Hepatocyte (in vitro differentiated cells): Measurements from ENCODE around the gene TUBB2B.

Source experiments
- CTCF ChIP-seq: fragments of 200-600 bp; sonication (generic); IDR thresholded peaks from 2 replicates; pipeline ENCODE4 v1.5.1; 2016; ENCODE audit warnings: antibody characterized with exemption, mild to moderate bottlenecking; ENCODE audit not compliant: poor library complexity
- EZH2 ChIP-seq: fragments of 200-600 bp; sonication (generic); IDR thresholded peaks from 2 replicates; pipeline ENCODE4 v1.6.1; 2016; ENCODE audit warnings: antibody characterized with exemption, mild to moderate bottlenecking, borderline replicate concordance
- EZH2phosphoT487 ChIP-seq: fragments of 200-600 bp; sonication (generic); IDR thresholded peaks from one replicate; pipeline ENCODE4 v1.6.1; 2018; ENCODE audit warnings: antibody characterized with exemption, mild to moderate bottlenecking, low read depth, moderate library complexity; ENCODE audit not compliant: unreplicated experiment, severe bottlenecking

DNA sequence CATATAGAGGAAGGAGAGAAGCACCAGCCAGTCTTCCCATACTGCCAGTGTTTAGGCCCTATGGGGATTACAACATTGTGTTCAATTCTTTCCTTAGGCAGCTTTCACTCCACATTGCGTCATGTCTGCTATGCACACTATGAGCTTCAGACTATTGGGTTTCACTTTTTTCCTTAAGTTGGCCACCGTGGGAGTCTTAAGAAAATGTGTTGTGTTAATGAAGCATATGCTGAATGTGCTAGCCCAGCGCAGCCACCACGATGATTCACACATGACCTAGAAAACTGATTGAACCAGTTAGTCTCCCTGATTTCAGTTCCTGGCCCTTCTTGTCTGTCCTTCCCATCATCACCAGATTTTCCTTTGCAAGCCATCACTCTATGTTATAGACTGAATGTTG lies 21.5 kb downstream of the TUBB2B start:
- TF ChIP-seq CTCF (no peak), EZH2 (no peak), EZH2phosphoT487 (no peak)
